GM19455 (cell line): Measurements from ENCODE around the gene ACP3.

ENCODE experiments used
- ATAC-seq: cut with Tn5 transposase; IDR thresholded peaks from one replicate; pipeline ENCODE4 v1.9.1; 2021; ENCODE audit not compliant: unreplicated experiment

ACP3 gene

DNA sequence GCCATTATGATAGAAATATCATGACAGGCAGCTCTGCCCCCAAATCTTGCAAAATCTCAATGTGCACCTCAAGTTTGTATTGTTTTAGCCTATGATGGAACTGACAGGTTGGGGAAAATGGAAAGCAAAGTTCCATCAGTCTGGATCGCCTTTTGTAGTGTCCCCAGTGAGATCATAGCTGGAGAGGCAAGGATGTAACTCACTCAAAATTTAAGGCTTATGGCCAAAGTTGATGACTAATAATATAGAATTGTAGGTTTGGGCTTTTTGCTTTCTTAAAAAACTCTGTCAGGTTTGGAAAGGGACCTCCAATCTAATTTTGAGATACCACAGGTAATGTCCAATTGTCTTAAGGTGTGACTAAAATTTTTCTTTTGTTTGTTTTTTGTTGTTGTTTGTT lies 1.4 kb upstream of the ACP3 start:
- ATAC-seq: no peak

DNA sequence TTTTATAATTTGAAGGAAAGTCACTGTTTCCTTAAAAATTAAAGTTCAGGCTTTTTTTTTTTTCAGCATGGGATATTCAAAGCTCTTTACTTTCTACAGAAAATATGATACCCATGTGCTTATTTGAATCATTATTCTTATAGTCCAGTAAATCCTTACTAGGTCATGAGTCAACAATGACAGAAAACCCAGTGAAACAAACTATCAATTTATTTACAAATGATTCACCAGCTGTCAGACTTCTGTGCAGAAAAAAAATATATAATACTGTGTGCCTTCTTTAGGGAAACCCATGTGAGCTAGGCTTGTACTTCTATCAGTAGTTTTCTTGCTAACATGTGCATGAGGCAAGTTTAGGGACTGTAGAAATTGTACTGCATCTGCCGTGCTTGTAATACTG lies 1.2 kb downstream of the ACP3 start:
- no peak for ATAC-seq

DNA sequence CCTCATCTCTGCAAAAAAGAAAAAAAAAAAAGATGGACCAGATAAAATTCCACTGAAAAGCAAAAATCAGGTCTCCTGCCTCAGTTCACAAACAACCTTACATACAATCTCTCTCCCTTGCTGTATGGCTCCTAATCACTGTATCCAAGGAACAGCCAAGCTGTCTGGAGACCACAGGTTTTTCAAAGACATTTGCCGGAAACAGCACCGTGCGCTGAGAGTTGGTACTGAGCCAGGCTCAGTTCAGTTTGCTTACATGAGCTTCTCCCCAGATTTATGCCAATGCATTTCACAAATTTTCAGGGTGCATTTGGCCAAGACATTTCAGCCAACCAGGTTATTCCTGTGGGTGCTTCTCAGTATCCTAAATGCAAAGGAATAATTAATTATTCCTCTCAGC lies 4.1 kb downstream of the ACP3 start:
- no peak for ATAC-seq

DNA sequence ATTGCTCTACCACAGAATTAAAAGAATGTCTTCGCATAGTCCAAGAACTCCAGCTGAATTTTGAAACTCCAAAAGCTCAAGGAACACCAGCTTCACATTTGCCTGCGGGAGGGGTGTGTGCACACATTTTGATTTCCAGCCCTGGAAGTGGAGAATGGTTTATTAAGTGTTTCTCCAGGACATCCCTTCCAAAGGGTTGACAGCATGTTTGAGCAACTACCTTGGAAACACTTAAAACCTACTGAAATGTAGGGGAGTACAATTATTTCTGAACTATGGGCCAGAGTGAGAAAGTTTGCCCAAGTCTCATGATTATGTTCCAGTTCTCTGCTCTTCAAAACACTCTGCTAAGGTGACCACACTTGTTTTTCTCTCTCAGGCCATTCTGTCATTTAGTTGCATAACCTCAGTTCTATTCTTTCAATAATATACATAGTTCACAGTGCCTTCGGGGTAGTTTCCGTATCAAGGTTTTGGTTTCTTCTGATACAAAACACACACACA lies 7.9 kb downstream of the ACP3 start:
- no peak for ATAC-seq

DNA sequence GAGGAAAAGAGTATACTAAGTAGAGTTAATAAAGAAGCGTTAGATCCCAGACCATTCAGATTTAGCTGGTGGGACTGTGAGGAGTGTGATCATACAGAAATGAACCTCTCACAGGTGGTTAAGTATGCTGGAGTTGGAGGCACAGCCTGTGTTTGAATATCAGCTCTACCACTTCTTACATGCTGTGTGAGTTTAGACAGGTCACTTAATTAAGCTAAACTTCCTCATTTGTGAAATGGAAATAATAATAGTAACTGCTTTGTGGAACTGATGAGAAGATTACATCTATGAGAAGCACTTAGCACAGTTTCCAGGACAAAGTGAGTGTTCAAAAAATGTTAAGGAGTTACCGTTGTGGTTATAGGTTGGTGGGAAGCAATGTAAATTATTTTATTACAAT lies 8.4 kb downstream of the ACP3 start:
- ATAC-seq: no peak

GRCh38 chr3:132326251-132326650 lies 9.0 kb downstream of the ACP3 start:
- no peak for ATAC-seq

DNA sequence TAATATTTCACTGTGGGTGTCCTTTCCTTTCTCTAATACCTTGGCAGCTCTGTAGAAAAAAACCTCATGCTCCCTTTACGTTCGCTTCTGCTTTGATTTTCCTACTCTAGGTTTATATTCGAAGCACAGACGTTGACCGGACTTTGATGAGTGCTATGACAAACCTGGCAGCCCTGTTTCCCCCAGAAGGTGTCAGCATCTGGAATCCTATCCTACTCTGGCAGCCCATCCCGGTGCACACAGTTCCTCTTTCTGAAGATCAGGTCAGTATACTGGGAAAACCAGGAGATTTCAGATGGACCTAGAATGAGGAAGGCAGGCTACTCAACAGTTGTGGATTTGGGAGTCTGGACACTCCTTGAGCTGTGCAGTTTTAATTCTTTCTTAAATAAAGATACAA lies 14.9 kb downstream of the ACP3 start:
- no peak for ATAC-seq

- ATAC-seq: no peak
Observed at GRCh38 chr3:132332508-132332907, 15.3 kb downstream of the ACP3 start.

DNA sequence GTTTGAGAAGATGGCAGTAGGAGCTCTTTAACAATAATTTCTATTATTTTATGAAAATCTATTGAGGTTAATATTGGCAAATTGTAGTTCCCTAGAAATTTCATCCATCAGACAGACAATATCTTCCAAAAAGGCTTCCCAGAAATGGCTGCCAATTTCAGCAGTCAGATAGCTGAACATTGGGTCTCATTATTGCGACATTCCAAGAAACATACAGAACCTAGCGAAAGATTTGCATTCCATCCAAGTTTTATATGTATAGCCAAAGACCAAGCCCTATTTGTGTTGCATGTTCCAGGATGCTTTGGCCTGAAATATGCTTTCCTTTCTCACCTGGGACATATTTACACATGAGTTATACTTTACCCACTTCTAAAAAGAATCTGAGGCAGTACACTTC lies 24.5 kb downstream of the ACP3 start:
- ATAC-seq: no peak

DNA sequence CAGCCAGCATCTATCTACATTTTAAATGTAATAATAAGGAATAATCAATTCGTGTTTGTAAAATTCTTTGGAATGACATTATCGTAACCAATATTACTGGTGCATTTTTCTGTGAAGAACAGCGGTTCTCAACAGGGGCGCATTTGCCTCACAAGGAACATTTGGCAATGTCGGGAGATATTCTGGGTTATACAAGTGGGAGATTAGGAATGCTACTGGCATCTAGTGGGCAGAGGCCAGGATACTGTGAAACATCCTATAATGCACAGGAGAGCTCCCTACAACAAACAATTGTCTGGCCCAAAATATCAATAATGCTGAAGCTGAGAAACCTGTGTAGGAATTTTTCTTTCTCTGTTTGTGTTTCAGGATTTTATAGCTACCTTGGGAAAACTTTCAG lies 25.0 kb downstream of the ACP3 start:
- no peak for ATAC-seq

- no peak for ATAC-seq
Observed at GRCh38 chr3:132342610-132343009, 25.4 kb downstream of the ACP3 start.

GRCh38 chr3:132343018-132343612 lies 25.9 kb downstream of the ACP3 start:
- no peak for ATAC-seq

DNA sequence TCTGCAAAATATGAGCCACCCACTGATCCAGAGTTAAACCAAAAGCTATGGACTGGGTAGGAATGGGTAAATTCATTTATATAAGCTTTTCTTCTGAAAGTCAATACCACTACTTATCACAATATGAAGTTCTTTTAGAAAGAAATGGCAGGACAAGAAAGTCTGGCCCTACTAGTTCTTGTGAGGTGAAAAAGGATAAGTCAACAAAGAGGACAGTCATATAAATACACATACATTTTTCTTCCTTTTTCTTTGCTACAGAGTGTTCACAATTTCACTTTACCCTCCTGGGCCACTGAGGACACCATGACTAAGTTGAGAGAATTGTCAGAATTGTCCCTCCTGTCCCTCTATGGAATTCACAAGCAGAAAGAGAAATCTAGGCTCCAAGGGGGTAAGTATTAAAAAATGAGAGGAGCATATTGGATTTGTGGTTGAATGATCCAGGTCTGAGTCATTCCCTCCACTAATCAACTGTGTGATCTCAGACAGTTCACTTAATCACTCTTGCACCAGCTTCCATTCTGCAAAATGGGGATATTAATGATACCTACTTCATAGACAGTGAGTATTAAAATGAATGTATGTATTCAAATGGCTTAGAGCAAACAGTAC lies 27.6 kb downstream of the ACP3 start:
- no peak for ATAC-seq

- no peak for ATAC-seq
Observed at GRCh38 chr3:132346841-132347736, 29.9 kb downstream of the ACP3 start.

DNA sequence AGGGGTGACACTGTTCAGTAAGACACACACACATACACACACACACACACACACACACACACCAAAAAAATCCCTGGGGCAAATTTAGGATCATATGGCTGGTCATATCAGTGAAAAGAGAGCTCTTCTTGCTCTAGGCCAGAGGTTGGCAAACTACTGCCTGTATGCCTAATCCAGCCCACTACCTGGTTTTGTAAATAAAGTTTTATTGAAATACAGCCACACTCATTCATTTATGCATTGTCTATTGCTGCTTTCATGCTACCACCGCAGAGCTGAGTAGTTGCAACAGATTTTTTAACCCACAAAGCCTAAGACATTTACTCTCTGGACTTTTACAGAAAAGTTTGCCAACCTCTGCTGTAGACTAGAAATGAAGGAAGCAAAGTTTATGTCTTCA lies 30.6 kb downstream of the ACP3 start:
- ATAC-seq: no peak

- no peak for ATAC-seq
Observed at GRCh38 chr3:132348531-132348930, 31.3 kb downstream of the ACP3 start.

- ATAC-seq: no peak
Observed at GRCh38 chr3:132350814-132351213, 33.6 kb downstream of the ACP3 start.

DNA sequence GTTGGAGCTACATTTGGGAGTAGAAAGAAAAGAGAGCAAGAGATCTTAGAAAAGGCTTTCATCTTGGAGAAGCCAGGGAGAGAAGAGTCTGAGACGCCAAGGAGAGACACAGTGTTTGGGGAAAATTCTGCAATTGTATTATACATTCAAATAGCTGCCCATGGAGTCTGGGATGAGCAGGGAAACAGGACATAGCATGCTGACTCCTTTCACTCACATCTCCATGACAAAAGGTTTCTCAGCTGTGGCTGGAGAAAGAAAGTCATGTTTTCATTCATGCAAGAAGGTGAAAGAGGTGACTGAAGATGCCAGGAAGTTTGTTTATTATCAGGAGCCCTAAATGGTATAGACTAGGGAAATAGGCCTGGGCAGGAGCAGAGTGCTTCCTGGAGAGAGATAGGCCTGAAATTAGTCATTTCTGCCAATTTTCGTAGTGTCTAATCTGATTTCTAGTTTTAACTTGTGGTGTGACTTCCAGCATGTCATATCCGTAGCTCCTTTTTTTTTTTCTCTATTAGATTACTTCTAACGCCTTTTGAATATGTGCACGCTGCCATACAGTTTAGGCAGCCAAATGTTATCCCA lies 34.1 kb downstream of the ACP3 start:
- ATAC-seq: no peak

DNA sequence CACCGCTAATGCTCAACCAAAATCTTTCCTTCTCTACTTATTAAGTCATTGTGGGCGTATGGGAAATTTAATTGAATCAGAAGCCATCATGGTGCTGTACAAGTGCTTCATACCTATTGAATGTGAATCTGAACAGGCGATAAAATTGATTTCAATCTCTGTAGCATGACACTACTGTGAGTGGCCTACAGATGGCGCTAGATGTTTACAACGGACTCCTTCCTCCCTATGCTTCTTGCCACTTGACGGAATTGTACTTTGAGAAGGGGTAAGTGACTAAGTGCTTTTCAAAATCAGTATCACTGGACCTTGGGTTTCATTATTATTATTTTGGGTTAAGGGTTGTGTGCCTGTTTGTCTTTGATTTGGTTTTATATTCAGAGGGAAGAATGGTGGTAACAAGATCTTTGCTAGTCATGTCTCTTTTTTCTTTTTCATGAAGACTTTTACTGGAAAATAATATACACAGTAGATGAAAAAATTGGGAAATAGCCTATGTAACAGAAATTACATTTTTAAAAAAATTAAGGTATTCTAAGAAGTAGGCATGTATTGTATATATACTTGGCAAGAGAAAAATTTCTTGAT lies 35.4 kb downstream of the ACP3 start:
- no peak for ATAC-seq

DNA sequence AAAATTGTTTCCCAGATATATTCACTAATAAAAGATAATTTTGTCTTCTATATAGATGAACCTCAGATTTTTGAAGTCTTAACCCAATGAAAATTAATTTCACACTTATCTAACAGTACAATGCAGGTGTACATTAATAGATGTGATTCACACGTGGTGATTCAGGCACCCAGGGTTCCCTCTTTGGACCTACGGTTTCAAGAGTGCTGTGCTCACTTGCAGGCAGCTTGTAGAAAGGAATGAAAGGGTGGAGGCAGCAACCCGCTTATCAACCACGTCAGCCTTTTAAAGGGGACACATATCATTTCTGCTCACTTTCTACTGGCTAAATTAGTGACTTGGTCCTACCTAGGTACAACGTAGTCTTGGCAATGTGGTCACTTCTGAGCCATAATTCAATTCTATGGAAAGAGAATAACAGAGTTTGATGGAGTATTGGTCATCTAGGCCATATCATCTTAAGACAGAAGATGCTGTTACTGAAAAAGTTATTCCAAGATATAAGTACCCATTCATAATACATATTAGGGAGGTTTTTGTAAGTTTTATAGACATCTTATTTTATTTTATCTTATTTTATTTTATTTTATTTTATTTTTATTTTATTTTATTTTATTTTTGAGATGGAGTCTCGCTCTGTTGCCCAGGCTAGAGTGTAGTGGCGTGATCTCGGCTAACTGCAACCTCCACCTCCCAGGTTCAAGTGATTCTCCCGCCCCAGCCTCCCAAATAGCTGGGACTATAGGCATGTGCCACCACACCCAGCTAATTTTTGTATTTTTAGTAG lies 37.9 kb downstream of the ACP3 start:
- ATAC-seq: no peak

GRCh38 chr3:132356568-132356967 lies 39.4 kb downstream of the ACP3 start:
- ATAC-seq: no peak
